Lower leg skin (tissue), 3 donors: Measurements from ENCODE around the gene PCDH9.

ENCODE experiments used
- CTCF ChIP-seq, 3 donors: fragments of 450-650 bp; IDR thresholded peaks; one replicate each; pipeline ENCODE4 v1.5.1; 2016; ENCODE audit warnings: antibody characterized with exemption in 3 of 3, mild to moderate bottlenecking in 3 of 3, moderate library complexity in 2 of 3
- POLR2A ChIP-seq, 2 donors: fragments of 450-650 bp; IDR thresholded peaks; one replicate each; pipeline ENCODE4 v1.6.1; 2016 to 2017; ENCODE audit warnings: antibody characterized with exemption in 2 of 2, mild to moderate bottlenecking in 1 of 2, moderate library complexity in 1 of 2

GRCh38 chr13:66855131-66855530 lies 375.0 kb downstream of the PCDH9 start:
- TF ChIP-seq CTCF (IDR thresholded peaks at IDR 0.05): no peak
- TF ChIP-seq POLR2A (IDR thresholded peaks at IDR 0.05): no peak
